ENCODE data around the gene KBTBD8.

DNA sequence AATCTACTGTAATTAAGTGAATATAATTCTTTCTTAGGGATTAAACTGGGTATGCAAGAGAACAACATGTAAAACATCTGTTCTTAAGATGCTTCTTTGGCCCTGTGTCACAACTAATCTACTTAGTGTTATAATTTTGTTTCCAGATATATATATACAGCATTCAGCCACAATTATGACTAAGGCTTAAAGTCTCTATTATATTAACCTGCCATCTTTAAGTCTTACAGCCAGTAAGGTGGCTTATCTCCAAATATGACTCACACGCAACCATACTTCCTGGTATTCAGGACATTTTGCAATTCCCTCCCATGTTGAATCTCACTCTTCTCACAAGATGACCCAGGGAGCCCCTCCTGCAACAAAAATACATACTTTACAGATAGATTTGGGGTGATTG, 6.6 kb upstream of the KBTBD8 start:
- TF ChIP-seq ATF7-NPFF (CRISPR knock-in tag; IDR thresholded peaks at IDR 0.05; ENCODE audit: low read depth): no peak
- no peak for TF ChIP-seq NFE2L1 (CRISPR knock-in tag; IDR thresholded peaks at IDR 0.05; ENCODE audit: borderline replicate concordance)
- TF ChIP-seq, protein P1, sequence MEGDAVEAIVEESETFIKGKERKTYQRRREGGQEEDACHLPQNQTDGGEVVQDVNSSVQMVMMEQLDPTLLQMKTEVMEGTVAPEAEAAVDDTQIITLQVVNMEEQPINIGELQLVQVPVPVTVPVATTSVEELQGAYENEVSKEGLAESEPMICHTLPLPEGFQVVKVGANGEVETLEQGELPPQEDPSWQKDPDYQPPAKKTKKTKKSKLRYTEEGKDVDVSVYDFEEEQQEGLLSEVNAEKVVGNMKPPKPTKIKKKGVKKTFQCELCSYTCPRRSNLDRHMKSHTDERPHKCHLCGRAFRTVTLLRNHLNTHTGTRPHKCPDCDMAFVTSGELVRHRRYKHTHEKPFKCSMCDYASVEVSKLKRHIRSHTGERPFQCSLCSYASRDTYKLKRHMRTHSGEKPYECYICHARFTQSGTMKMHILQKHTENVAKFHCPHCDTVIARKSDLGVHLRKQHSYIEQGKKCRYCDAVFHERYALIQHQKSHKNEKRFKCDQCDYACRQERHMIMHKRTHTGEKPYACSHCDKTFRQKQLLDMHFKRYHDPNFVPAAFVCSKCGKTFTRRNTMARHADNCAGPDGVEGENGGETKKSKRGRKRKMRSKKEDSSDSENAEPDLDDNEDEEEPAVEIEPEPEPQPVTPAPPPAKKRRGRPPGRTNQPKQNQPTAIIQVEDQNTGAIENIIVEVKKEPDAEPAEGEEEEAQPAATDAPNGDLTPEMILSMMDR (CRISPR knock-in tag; IDR thresholded peaks at IDR 0.05): no peak
- TF ChIP-seq PTBP1 (IDR thresholded peaks at IDR 0.05; ENCODE audit: low read depth, low read length, poor library complexity, severe bottlenecking): no peak
- no peak for TF ChIP-seq NAIF1 (CRISPR knock-in tag; IDR thresholded peaks at IDR 0.05; ENCODE audit: borderline replicate concordance)
- TF ChIP-seq, protein P2, sequence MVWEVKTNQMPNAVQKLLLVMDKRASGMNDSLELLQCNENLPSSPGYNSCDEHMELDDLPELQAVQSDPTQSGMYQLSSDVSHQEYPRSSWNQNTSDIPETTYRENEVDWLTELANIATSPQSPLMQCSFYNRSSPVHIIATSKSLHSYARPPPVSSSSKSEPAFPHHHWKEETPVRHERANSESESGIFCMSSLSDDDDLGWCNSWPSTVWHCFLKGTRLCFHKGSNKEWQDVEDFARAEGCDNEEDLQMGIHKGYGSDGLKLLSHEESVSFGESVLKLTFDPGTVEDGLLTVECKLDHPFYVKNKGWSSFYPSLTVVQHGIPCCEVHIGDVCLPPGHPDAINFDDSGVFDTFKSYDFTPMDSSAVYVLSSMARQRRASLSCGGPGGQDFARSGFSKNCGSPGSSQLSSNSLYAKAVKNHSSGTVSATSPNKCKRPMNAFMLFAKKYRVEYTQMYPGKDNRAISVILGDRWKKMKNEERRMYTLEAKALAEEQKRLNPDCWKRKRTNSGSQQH (CRISPR knock-in tag; IDR thresholded peaks at IDR 0.05; ENCODE audit: low read depth): no peak
- TF ChIP-seq ZFP36L2 (CRISPR knock-in tag; IDR thresholded peaks at IDR 0.05): no peak
- no peak for TF ChIP-seq ZNF260 (CRISPR knock-in tag; IDR thresholded peaks at IDR 0.05; ENCODE audit: borderline replicate concordance, low read depth)
- TF ChIP-seq SOX13 (IDR thresholded peaks at IDR 0.05): no peak
- TF ChIP-seq SOX13 (CRISPR knock-in tag; conservative IDR thresholded peaks at IDR 0.05 in 1 of 2, IDR thresholded peaks at IDR 0.05 in 1 of 2): no peak

Data from HepG2 (cell line).